Caco-2 (cell line): ENCODE data around the gene IL6ST. TPM values are rescaled to one million over a fixed set of nuclear protein-coding genes. Genes with fewer than 3 reads are reported as not detected.

ENCODE experiments used
- BruUV-seq: library from RNA; stranded (reverse); fragments of 400-500 nt; replicated peaks from 2 replicates; lab custom pipeline; 2021; lab: Mats Ljungman, UMichigan
- CTCF ChIA-PET: fragments of 300-600 bp; sonication (Branson Sonifier 250); formaldehyde crosslinking; loops from one replicate; lab custom pipeline; 2022; ENCODE audit warnings: antibody characterized with exemption; lab: Charles Lee
- POLR2A ChIA-PET: fragments of 300-600 bp; sonication (Branson Sonifier 250); formaldehyde crosslinking; loops from one replicate; lab custom pipeline; 2022; ENCODE audit warnings: antibody characterized with exemption; lab: Charles Lee
- DNase-seq, 2 experiments: peaks; one replicate each; pipeline versions ENCODE4 v3.0.0 to v3.0.0-alpha.2; 2020 to 2022
- H3K27me3 ChIP-seq: replicated peaks from 2 replicates; pipeline ENCODE4 v1.6.0; 2011; ENCODE audit warnings: low read length; ENCODE audit not compliant: control insufficient read depth, insufficient read depth
- H3K36me3 ChIP-seq: 2 replicates; pipeline ENCODE4 v1.5.1; 2011; ENCODE audit warnings: low read length; ENCODE audit not compliant: control insufficient read depth, insufficient read depth
- H3K4me1 ChIP-seq: fragments of 250-450 bp; sonication (Bioruptor Pico); 2 replicates; pipeline ENCODE4 v1.5.1; 2020; ENCODE audit warnings: mild to moderate bottlenecking
- H3K4me3 ChIP-seq: 2 replicates; pipeline ENCODE4 v1.5.1; 2011; ENCODE audit warnings: low read depth, mild to moderate bottlenecking, control low read depth, low read length
- H3K9me3 ChIP-seq: fragments of 250-450 bp; sonication (Bioruptor Pico); 2 replicates; pipeline ENCODE4 v1.5.1; 2020; ENCODE audit warnings: mild to moderate bottlenecking, moderate library complexity
- H3K27ac Mint-ChIP-seq: one replicate; pipeline ENCODE4 v1.8.0; 2022; ENCODE audit warnings: mixed read lengths; ENCODE audit not compliant: unreplicated experiment
- H3K27me3 Mint-ChIP-seq: one replicate; pipeline ENCODE4 v1.8.0; 2022; ENCODE audit warnings: mixed read lengths; ENCODE audit not compliant: insufficient read depth, unreplicated experiment
- H3K36me3 Mint-ChIP-seq: one replicate; pipeline ENCODE4 v1.8.0; 2022; ENCODE audit warnings: mild to moderate bottlenecking, mixed read lengths; ENCODE audit not compliant: insufficient read depth, unreplicated experiment
- H3K4me1 Mint-ChIP-seq: one replicate; pipeline ENCODE4 v1.8.0; 2022; ENCODE audit warnings: low read depth, mixed read lengths; ENCODE audit not compliant: unreplicated experiment
- H3K4me3 Mint-ChIP-seq: one replicate; pipeline ENCODE4 v1.8.0; 2022; ENCODE audit warnings: mild to moderate bottlenecking, moderate library complexity, mixed read lengths; ENCODE audit not compliant: unreplicated experiment
- H3K9me3 Mint-ChIP-seq: one replicate; pipeline ENCODE4 v1.8.0; 2022; ENCODE audit warnings: mixed read lengths; ENCODE audit not compliant: unreplicated experiment
- intact Hi-C: fragments of 100-400 bp; cut with micrococcal nuclease; formaldehyde crosslinking; loops from one replicate; pipeline ENCODE4 v1.10.0; 2022; ENCODE audit not compliant: unreplicated experiment
- total RNA-seq: library from RNA; stranded (reverse); gene quantifications from 2 replicates; pipeline ENCODE4 v1.2.3, GENCODE V29; 2022
- TF ChIP-seq, protein P1 (sequence below), 2 experiments: fragments of 200-600 bp in 1 of 2; IDR thresholded peaks; 1 replicate in 1 of 2; 2 replicates in 1 of 2; pipeline versions ENCODE4 v1.5.1 to v1.8.0; 2011 to 2022; ENCODE audit warnings: antibody characterized with exemption in 1 of 2, control low read depth in 1 of 2, inconsistent platforms in 1 of 2, low read depth in 1 of 2, low read length in 1 of 2, mild to moderate bottlenecking in 1 of 2, moderate library complexity in 1 of 2; ENCODE audit not compliant: insufficient read depth in 1 of 2, severe bottlenecking in 1 of 2, unreplicated experiment in 1 of 2

IL6ST gene
- total RNA-seq, 1 experiment from 2014 or later: 278 TPM

GRCh38 chr5:56006094-56006493 is 11.3 kb upstream of the IL6ST start:
- POLR2A ChIA-PET: no interaction called here
- Mint-ChIP-seq H3K9me3 (peaks cover 10% of the 10 kb centered on the region), H3K27me3 (no peaks in the 10 kb centered on the region), H3K27ac (no peak overlapping the region), H3K36me3 (no peaks in the 10 kb centered on the region), H3K4me1 (peaks cover 30% of the 10 kb centered on the region), H3K4me3 (no peak overlapping the region)
- no peak overlapping the region for H3K4me3 ChIP-seq
- intact Hi-C loops: no loop called here
- no peaks in the 10 kb centered on the region for H3K36me3 ChIP-seq
- no TSS peak for BruUV-seq
- H3K4me1 ChIP-seq: peaks cover 31% of the 10 kb centered on the region
- CTCF ChIA-PET: no interaction called here
- no peak for DNase-seq
- no peaks in the 10 kb centered on the region for H3K9me3 ChIP-seq
- no peaks in the 10 kb centered on the region for H3K27me3 ChIP-seq
- TF ChIP-seq, protein P1, sequence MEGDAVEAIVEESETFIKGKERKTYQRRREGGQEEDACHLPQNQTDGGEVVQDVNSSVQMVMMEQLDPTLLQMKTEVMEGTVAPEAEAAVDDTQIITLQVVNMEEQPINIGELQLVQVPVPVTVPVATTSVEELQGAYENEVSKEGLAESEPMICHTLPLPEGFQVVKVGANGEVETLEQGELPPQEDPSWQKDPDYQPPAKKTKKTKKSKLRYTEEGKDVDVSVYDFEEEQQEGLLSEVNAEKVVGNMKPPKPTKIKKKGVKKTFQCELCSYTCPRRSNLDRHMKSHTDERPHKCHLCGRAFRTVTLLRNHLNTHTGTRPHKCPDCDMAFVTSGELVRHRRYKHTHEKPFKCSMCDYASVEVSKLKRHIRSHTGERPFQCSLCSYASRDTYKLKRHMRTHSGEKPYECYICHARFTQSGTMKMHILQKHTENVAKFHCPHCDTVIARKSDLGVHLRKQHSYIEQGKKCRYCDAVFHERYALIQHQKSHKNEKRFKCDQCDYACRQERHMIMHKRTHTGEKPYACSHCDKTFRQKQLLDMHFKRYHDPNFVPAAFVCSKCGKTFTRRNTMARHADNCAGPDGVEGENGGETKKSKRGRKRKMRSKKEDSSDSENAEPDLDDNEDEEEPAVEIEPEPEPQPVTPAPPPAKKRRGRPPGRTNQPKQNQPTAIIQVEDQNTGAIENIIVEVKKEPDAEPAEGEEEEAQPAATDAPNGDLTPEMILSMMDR (IDR thresholded peaks at IDR 0.05; ENCODE audit: insufficient read depth in 1 of 2, low read depth in 1 of 2, low read length in 1 of 2, severe bottlenecking in 1 of 2, unreplicated experiment in 1 of 2): no peak

DNA sequence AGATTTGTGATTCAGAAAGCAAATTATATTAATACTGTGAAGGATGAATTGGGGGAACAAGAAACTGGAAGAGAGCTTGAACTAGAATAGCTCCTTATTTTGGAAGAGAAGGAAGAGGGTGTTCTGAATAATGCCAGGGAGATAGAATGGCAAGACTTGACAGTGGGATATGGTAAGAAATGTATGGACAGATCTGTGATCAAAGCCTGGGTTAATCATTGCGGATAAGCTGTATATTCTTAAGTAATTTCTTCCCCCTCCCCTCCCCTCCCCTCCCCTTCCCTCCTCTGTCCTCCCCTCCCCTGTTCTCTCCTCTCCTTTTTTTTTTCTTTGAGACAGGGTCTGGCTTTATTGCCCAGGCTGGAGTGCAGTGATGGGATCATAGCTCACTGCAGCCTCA is 10.1 kb upstream of the IL6ST start:
- ChIA-PET POLR2A (no interaction called here), CTCF (no interaction called here)
- DNase-seq: no peak
- H3K4me3 ChIP-seq: no peak overlapping the region
- H3K27me3 Mint-ChIP-seq: no peaks in the 10 kb centered on the region
- peaks cover 42% of the 10 kb centered on the region for H3K4me1 ChIP-seq
- intact Hi-C loops: no loop called here
- H3K27ac Mint-ChIP-seq: peak overlapping the region; percentile 6
- BruUV-seq: no TSS peak
- H3K9me3 ChIP-seq: no peaks in the 10 kb centered on the region
- no peaks in the 10 kb centered on the region for H3K27me3 ChIP-seq
- H3K9me3 Mint-ChIP-seq: peaks cover 10% of the 10 kb centered on the region
- no peaks in the 10 kb centered on the region for H3K36me3 ChIP-seq
- H3K4me3 Mint-ChIP-seq: no peak overlapping the region
- peaks cover 30% of the 10 kb centered on the region for H3K4me1 Mint-ChIP-seq
- TF ChIP-seq, protein P1 (IDR thresholded peaks at IDR 0.05; ENCODE audit: insufficient read depth in 1 of 2, low read depth in 1 of 2, low read length in 1 of 2, severe bottlenecking in 1 of 2, unreplicated experiment in 1 of 2): no peak
- peaks cover 3% of the 10 kb centered on the region for H3K36me3 Mint-ChIP-seq

GRCh38 chr5:56003679-56004078 is 8.9 kb upstream of the IL6ST start:
- TF ChIP-seq, protein P1 (IDR thresholded peaks at IDR 0.05; ENCODE audit: insufficient read depth in 1 of 2, low read depth in 1 of 2, low read length in 1 of 2, severe bottlenecking in 1 of 2, unreplicated experiment in 1 of 2): no peak
- Histone ChIP-seq H3K27me3 (no peaks in the 10 kb centered on the region), H3K9me3 (no peaks in the 10 kb centered on the region), H3K4me1 (peaks cover 53% of the 10 kb centered on the region), H3K36me3 (no peaks in the 10 kb centered on the region), H3K4me3 (no peak overlapping the region)
- ChIA-PET POLR2A (interaction anchor here (1.1 kb wide), 1 partner anchor 9 kb away, joined by 5 read pairs; the partner anchor contains the start of gene IL6ST), CTCF (interaction anchor here (1.5 kb wide), 1 partner anchor 21 kb away, joined by 5 read pairs; no protein-coding TSS in a partner anchor)
- Mint-ChIP-seq H3K9me3 (peaks cover 10% of the 10 kb centered on the region), H3K4me1 (peaks cover 31% of the 10 kb centered on the region), H3K27me3 (no peaks in the 10 kb centered on the region), H3K27ac (peak overlapping the region; percentile 93), H3K36me3 (peaks cover 12% of the 10 kb centered on the region), H3K4me3 (peak overlapping the region; percentile 34)
- no peak for DNase-seq
- intact Hi-C loops: loop anchor here (2.0 kb wide), 2 partner anchors 21 to 55 kb away; no protein-coding TSS in a partner anchor
- BruUV-seq: no TSS peak
